Panc1 (cell line): ENCODE data around the gene DLGAP3. TPM values are rescaled to one million over a fixed set of nuclear protein-coding genes. Genes with fewer than 3 reads are reported as not detected.

Experiments used
- ATAC-seq: fragments of 200-7000 bp; cut with Tn5 transposase; 2 replicates; pipeline ENCODE4 v1.9.1; 2020; ENCODE audit warnings: mild to moderate bottlenecking, moderate library complexity
- BruUV-seq: library from RNA; stranded (reverse); fragments of 400-500 nt; replicated peaks from 2 replicates; lab custom pipeline; 2021; lab: Mats Ljungman, UMichigan
- CTCF ChIA-PET: fragments of 300-600 bp; sonication (Branson Sonifier 250); formaldehyde crosslinking; loops from one replicate; lab custom pipeline; 2022; ENCODE audit warnings: antibody characterized with exemption; lab: Charles Lee
- POLR2A ChIA-PET: fragments of 300-600 bp; sonication (Branson Sonifier 250); formaldehyde crosslinking; loops from one replicate; lab custom pipeline; 2022; ENCODE audit warnings: antibody characterized with exemption; lab: Charles Lee
- DNase-seq: peaks from one replicate; pipeline ENCODE4 v3.0.0-alpha.2; 2010; ENCODE audit warnings: low read depth, low spot score
- H3K27ac ChIP-seq: 2 replicates; pipeline ENCODE4 v1.5.1; 2011; ENCODE audit warnings: mild to moderate bottlenecking, low read length, inconsistent platforms
- H3K27me3 ChIP-seq: fragments of 200-500 bp; sonication (Bioruptor generic); 2 replicates; pipeline ENCODE4 v1.6.0; 2014; ENCODE audit warnings: low read length, inconsistent platforms; ENCODE audit not compliant: control insufficient read depth, insufficient read depth
- H3K36me3 ChIP-seq: fragments of 200-500 bp; sonication (Bioruptor generic); 2 replicates; pipeline ENCODE4 v1.5.1; 2014; ENCODE audit warnings: inconsistent platforms, mild to moderate bottlenecking, low read length, moderate library complexity; ENCODE audit not compliant: control insufficient read depth, insufficient read depth
- H3K4me1 ChIP-seq: 2 replicates; pipeline ENCODE4 v1.5.1; 2011; ENCODE audit warnings: inconsistent platforms, mild to moderate bottlenecking, low read length, moderate library complexity; ENCODE audit not compliant: control insufficient read depth, insufficient read depth
- H3K4me3 ChIP-seq, 2 experiments: 2 replicates each; pipeline ENCODE4 v1.5.1; 2011 to 2012; ENCODE audit warnings: low read depth in 2 of 2, low read length in 2 of 2, mild to moderate bottlenecking in 2 of 2, inconsistent platforms in 1 of 2, moderate library complexity in 1 of 2
- H3K9me3 ChIP-seq: fragments of 200-500 bp; sonication (Bioruptor generic); 2 replicates; pipeline ENCODE4 v1.5.1; 2014; ENCODE audit warnings: low read depth, mild to moderate bottlenecking, inconsistent platforms, low read length, moderate library complexity; ENCODE audit not compliant: control insufficient read depth, insufficient read depth
- POLR2AphosphoS5 ChIP-seq: IDR thresholded peaks from 2 replicates; pipeline ENCODE4 v1.6.1; 2012; ENCODE audit warnings: mild to moderate bottlenecking, low read depth, low read length, moderate library complexity
- SIN3A ChIP-seq: IDR thresholded peaks from 2 replicates; pipeline ENCODE4 v1.6.1; 2012; ENCODE audit warnings: low read depth, mild to moderate bottlenecking, low read length, moderate library complexity, borderline replicate concordance; ENCODE audit not compliant: insufficient read depth
- TCF7L2 ChIP-seq: IDR thresholded peaks from 2 replicates; pipeline ENCODE4 v1.6.1; 2011; ENCODE audit warnings: mild to moderate bottlenecking, low read depth, low read length, inconsistent platforms
- in situ Hi-C: cut with HindIII; loops from 2 replicates; pipeline ENCODE4 v1.10.0; 2016; ENCODE audit warnings: low sequenced_read_pairs, low pct_unique_long_range_greater_than_20kb
- intact Hi-C: fragments of 100-400 bp; cut with micrococcal nuclease; formaldehyde crosslinking; loops from one replicate; pipeline ENCODE4 v1.10.0; 2022; ENCODE audit not compliant: unreplicated experiment
- total RNA-seq: library from RNA; stranded (reverse); gene quantifications from one replicate; pipeline ENCODE4 v1.2.1, GENCODE V29; 2021; ENCODE audit not compliant: unreplicated experiment
- TF ChIP-seq, protein P1 (sequence below), 2 experiments: IDR thresholded peaks; 2 replicates each; pipeline ENCODE4 v1.6.1; 2011 to 2012; ENCODE audit warnings: low read depth in 2 of 2, control low read depth in 1 of 2, low read length in 1 of 2, mild to moderate bottlenecking in 1 of 2, moderate library complexity in 1 of 2; ENCODE audit not compliant: insufficient read depth in 1 of 2
- TF ChIP-seq, protein P2 (sequence below): fragments of 450-650 bp; IDR thresholded peaks from 2 replicates; pipeline ENCODE4 v1.5.1; 2017; ENCODE audit warnings: mild to moderate bottlenecking

DLGAP3 gene
- total RNA-seq, 1 experiment from 2014 or later = 0.87 TPM

DNA sequence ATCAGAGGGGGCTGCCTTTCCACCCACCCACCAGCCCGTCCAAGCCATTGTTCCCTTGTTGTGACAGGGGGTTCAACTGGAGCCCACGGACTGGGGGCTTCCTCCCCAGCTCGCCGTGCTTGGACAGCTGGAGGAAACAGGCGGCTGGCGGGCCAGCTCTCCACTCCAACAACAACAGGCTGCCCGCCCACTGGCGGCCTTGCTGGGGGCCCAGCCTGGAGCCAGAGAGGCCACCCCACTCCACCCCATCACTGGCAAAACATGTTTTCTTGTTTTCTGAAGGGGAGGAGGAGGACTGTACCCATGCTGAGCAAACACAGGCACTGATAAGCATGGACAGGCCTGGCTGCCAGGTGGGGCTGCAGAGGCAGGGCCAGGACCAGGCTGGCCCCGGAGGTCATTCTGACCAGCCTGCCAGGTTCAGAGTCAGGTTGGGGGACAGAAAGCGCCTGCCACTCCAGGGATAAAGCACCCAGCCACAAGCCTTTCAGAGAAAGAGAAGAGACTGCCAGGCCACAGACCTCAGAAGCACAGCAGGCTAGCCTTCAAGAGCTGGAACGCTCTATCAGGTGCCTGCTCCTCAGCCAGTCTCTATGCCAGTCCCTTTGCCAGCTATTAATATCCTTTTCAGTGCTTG, 103.9 kb downstream of the DLGAP3 start:
- no peak for TF ChIP-seq POLR2AphosphoS5
- TF ChIP-seq, protein P1, sequence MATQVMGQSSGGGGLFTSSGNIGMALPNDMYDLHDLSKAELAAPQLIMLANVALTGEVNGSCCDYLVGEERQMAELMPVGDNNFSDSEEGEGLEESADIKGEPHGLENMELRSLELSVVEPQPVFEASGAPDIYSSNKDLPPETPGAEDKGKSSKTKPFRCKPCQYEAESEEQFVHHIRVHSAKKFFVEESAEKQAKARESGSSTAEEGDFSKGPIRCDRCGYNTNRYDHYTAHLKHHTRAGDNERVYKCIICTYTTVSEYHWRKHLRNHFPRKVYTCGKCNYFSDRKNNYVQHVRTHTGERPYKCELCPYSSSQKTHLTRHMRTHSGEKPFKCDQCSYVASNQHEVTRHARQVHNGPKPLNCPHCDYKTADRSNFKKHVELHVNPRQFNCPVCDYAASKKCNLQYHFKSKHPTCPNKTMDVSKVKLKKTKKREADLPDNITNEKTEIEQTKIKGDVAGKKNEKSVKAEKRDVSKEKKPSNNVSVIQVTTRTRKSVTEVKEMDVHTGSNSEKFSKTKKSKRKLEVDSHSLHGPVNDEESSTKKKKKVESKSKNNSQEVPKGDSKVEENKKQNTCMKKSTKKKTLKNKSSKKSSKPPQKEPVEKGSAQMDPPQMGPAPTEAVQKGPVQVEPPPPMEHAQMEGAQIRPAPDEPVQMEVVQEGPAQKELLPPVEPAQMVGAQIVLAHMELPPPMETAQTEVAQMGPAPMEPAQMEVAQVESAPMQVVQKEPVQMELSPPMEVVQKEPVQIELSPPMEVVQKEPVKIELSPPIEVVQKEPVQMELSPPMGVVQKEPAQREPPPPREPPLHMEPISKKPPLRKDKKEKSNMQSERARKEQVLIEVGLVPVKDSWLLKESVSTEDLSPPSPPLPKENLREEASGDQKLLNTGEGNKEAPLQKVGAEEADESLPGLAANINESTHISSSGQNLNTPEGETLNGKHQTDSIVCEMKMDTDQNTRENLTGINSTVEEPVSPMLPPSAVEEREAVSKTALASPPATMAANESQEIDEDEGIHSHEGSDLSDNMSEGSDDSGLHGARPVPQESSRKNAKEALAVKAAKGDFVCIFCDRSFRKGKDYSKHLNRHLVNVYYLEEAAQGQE (IDR thresholded peaks at IDR 0.05; ENCODE audit: insufficient read depth in 1 of 2, low read depth in 2 of 2, low read length in 1 of 2) = no peak
- TF ChIP-seq, protein P2, sequence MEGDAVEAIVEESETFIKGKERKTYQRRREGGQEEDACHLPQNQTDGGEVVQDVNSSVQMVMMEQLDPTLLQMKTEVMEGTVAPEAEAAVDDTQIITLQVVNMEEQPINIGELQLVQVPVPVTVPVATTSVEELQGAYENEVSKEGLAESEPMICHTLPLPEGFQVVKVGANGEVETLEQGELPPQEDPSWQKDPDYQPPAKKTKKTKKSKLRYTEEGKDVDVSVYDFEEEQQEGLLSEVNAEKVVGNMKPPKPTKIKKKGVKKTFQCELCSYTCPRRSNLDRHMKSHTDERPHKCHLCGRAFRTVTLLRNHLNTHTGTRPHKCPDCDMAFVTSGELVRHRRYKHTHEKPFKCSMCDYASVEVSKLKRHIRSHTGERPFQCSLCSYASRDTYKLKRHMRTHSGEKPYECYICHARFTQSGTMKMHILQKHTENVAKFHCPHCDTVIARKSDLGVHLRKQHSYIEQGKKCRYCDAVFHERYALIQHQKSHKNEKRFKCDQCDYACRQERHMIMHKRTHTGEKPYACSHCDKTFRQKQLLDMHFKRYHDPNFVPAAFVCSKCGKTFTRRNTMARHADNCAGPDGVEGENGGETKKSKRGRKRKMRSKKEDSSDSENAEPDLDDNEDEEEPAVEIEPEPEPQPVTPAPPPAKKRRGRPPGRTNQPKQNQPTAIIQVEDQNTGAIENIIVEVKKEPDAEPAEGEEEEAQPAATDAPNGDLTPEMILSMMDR = no peak
- no peak for TF ChIP-seq SIN3A
- TF ChIP-seq TCF7L2 = no peak
- Histone ChIP-seq H3K27me3 (no peaks in the 10 kb centered on the region), H3K27ac (no peak overlapping the region), H3K36me3 (no peaks in the 10 kb centered on the region), H3K4me1 (no peaks in the 10 kb centered on the region), H3K4me3 (no peak overlapping the region), H3K9me3 (no peaks in the 10 kb centered on the region)
- in situ Hi-C loops = no loop called here
- POLR2A ChIA-PET = no interaction called here
- intact Hi-C loops = no loop called here
- CTCF ChIA-PET = no interaction called here
- DNase-seq (no peak), ATAC-seq (no peak; the same call in 1 of the 2 replicates)
- no TSS peak for BruUV-seq

DNA sequence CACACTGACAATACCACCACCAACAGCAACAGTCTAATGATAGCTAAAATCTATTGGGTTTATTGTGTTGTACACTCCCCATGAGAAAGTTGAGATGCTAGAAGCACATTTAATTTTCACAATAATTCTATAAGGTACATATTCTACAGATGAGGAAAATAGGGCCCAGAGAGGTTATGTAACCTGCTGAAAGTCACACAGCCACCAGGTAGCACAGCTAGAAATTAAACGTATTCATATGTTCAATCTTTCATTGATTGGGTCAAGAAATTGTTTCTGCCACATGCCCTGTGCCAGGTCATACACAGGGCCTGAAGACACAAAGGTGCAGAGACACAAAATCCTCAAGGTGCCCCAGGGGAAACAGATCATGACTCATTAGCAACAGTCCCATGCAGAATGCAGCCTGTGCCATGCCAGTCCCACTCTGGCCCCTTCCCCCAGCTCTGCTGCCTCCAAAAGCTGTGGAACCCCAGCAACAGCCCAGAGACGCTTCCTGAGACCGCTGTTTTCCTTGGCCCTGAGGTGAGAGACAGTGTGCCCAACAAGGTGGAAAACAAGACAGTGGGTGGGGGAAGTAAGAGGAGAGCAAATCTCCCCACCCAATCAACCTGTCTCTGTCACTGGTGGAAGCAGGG, 104.5 kb downstream of the DLGAP3 start:
- ChIA-PET CTCF (no interaction called here), POLR2A (no interaction called here)
- no peak for DNase-seq
- Histone ChIP-seq H3K36me3 (no peaks in the 10 kb centered on the region), H3K9me3 (no peaks in the 10 kb centered on the region), H3K27me3 (no peaks in the 10 kb centered on the region), H3K4me3 (no peak overlapping the region), H3K27ac (no peak overlapping the region), H3K4me1 (no peaks in the 10 kb centered on the region)
- in situ Hi-C loops = no loop called here
- TF ChIP-seq SIN3A (no peak), POLR2AphosphoS5 (no peak), TCF7L2 (no peak)
- TF ChIP-seq, protein P2 = no peak
- TF ChIP-seq, protein P1 (IDR thresholded peaks at IDR 0.05; ENCODE audit: insufficient read depth in 1 of 2, low read depth in 2 of 2, low read length in 1 of 2) = no peak
- BruUV-seq = no TSS peak
- intact Hi-C loops = no loop called here
- ATAC-seq = no peak
